NCI-H2171 treated with DMSO at 0.1 percent for 48 hours (cell line): ENCODE measurements around the gene SMIM36.
A peak's percentile ranks its signal among the peaks of the same experiment; 100 is the strongest.
"Not testable (repeated sequence)": the region's sequence is repeated elsewhere in the genome, so short reads cannot be mapped to it uniquely, and the experiment has no call there.

Source experiments
- DNase-seq: peaks from one replicate; lab custom pipeline; 2025; lab: John Stamatoyannopoulos, UW

The SMIM36 gene

GRCh38 chr17:55433629-55434422 is 77.4 kb downstream of the SMIM36 start:
- DNase-seq = no peak

- DNase-seq = no peak
These were observed 78.1 kb downstream of the SMIM36 start for GRCh38 chr17:55433029-55433628.

- no peak for DNase-seq
These were observed 78.8 kb downstream of the SMIM36 start for GRCh38 chr17:55432358-55433028.

GRCh38 chr17:55431914-55432313 is 79.3 kb downstream of the SMIM36 start:
- DNase-seq = not testable (repeated sequence)

GRCh38 chr17:55430541-55431288 is 80.5 kb downstream of the SMIM36 start:
- no peak for DNase-seq

GRCh38 chr17:55427587-55427882 is 83.7 kb downstream of the SMIM36 start:
- no peak for DNase-seq

- DNase-seq = no peak
These were observed 84.2 kb downstream of the SMIM36 start for GRCh38 chr17:55426851-55427586.

- peak; percentile 19 for DNase-seq
These were observed 86.2 kb downstream of the SMIM36 start for GRCh38 chr17:55424893-55425540.

GRCh38 chr17:55423535-55423934 is 87.7 kb downstream of the SMIM36 start:
- DNase-seq = no peak

GRCh38 chr17:55422828-55423164 is 88.5 kb downstream of the SMIM36 start:
- not testable (repeated sequence) for DNase-seq

GRCh38 chr17:55421179-55421934 is 89.9 kb downstream of the SMIM36 start, which contains the start of gene MMD:
Gene MMD, minus strand, starts transcription at chr17:55421835. Its CDS starts 140 bp downstream, at chr17:55421695.
- DNase-seq = peak; percentile 51

- peak; percentile 22 for DNase-seq
These were observed 90.5 kb downstream of the SMIM36 start for GRCh38 chr17:55420776-55421178.

- no peak for DNase-seq
These were observed 91.0 kb downstream of the SMIM36 start for GRCh38 chr17:55420067-55420775.

- no peak for DNase-seq
These were observed 92.6 kb downstream of the SMIM36 start for GRCh38 chr17:55418369-55419268.

GRCh38 chr17:55417411-55418268 is 93.6 kb downstream of the SMIM36 start:
- no peak for DNase-seq

- no peak for DNase-seq
These were observed 94.7 kb downstream of the SMIM36 start for GRCh38 chr17:55416470-55417052.

GRCh38 chr17:55416000-55416399 is 95.3 kb downstream of the SMIM36 start:
- no peak for DNase-seq
